IPS DF 6.9 (cell line): ENCODE measurements around the gene CHMP4A.
A peak's percentile ranks its signal among the peaks of the same experiment; 100 is the strongest.

Experiments
- DNase-seq: peaks from one replicate; pipeline ENCODE4 v3.0.0-alpha.2; 2013; ENCODE audit warnings: low read depth, low spot score
- H3K27ac ChIP-seq: one replicate; pipeline ENCODE4 v1.5.1; 2013; ENCODE audit warnings: low read length, control low read depth
- H3K27me3 ChIP-seq: 2 replicates; pipeline ENCODE4 v1.6.1; 2013; ENCODE audit warnings: mild to moderate bottlenecking, low read length; ENCODE audit not compliant: control insufficient read depth, insufficient read depth
- H3K36me3 ChIP-seq: 2 replicates; pipeline ENCODE4 v1.6.1; 2013; ENCODE audit warnings: low read length; ENCODE audit not compliant: control insufficient read depth, insufficient read depth
- H3K4me1 ChIP-seq: 2 replicates; pipeline ENCODE4 v1.6.1; 2013; ENCODE audit warnings: low read length; ENCODE audit not compliant: control insufficient read depth, insufficient read depth
- H3K4me3 ChIP-seq: 2 replicates; pipeline ENCODE4 v1.5.1; 2013; ENCODE audit warnings: mild to moderate bottlenecking, low read length
- H3K9me3 ChIP-seq: 2 replicates; pipeline ENCODE4 v1.6.1; 2013; ENCODE audit warnings: low read length, inconsistent platforms; ENCODE audit not compliant: control insufficient read depth, insufficient read depth
- WGBS: extraction: QIAGEN DNeasy Blood & Tissue Kit; methylation state at CpG from one replicate; pipeline ENCODE4 v1.1.7; 2013; ENCODE audit warnings: mixed read lengths, missing lambda C conversion rate; ENCODE audit not compliant: insufficient read length, insufficient coverage; 5-methylcytosine and 5-hydroxymethylcytosine counted together

The CHMP4A gene

GRCh38 chr14:24212924-24213865, at the start of gene CHMP4A:
Gene CHMP4A, minus strand, starts transcription at chr14:24213488. Its CDS starts 49 bp downstream, at chr14:24213439.
- peaks cover 2% of the 10 kb centered on the region; the same call in 1 of the 2 replicates for H3K4me1 ChIP-seq
- H3K36me3 ChIP-seq, result peaks cover 8% of the 10 kb centered on the region
- WGBS, result no CpG with 5 or more reads among the region's 53 CpGs
- H3K27me3 ChIP-seq, result no peaks in the 10 kb centered on the region
- H3K4me3 ChIP-seq, result peak within 1 kb of the TSS; percentile 66
- no peaks in the 10 kb centered on the region for H3K9me3 ChIP-seq
- no peak within 1 kb of the TSS for H3K27ac ChIP-seq
- peak; percentile 95 for DNase-seq

GRCh38 chr14:24261969-24262327, 48.7 kb upstream of the CHMP4A start:
- WGBS, result no CpG with 5 or more reads among the region's 19 CpGs
- Histone ChIP-seq H3K4me3 (no peak overlapping the region), H3K36me3 (peaks cover 4% of the 10 kb centered on the region; the same call in 1 of the 2 replicates), H3K4me1 (no peaks in the 10 kb centered on the region), H3K9me3 (no peaks in the 10 kb centered on the region), H3K27me3 (no peaks in the 10 kb centered on the region), H3K27ac (no peak overlapping the region)
- DNase-seq, result no peak

- DNase-seq, result no peak
- no peaks in the 10 kb centered on the region for H3K9me3 ChIP-seq
- no peak overlapping the region for H3K4me3 ChIP-seq
- H3K27ac ChIP-seq, result no peak overlapping the region
- no peaks in the 10 kb centered on the region for H3K27me3 ChIP-seq
- H3K36me3 ChIP-seq, result peaks cover 1% of the 10 kb centered on the region; the same call in 1 of the 2 replicates
- no peaks in the 10 kb centered on the region for H3K4me1 ChIP-seq
- WGBS, result no CpG with 5 or more reads among the region's 20 CpGs
Measured at GRCh38 chr14:24261256-24261968, 48.1 kb upstream of the CHMP4A start.

DNA sequence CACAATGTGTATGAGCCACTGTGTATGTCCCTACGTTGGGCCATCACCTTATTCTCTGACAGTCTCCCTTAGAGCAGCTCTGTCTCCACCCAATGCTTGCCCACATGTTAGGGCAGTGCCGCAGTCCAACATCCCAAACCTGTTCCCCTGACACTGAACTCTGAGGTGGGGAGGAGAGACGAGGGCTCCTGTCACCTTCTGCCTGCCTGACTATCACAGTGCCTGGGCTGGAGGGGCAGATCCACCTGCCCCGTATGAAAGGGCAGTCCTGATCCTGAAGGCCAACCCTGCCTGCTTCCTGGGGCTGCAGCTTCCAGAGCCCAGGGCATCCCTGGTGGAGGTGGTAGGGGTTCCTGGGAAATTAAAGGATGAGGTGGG, 47.5 kb upstream of the CHMP4A start:
- no peak overlapping the region for H3K4me3 ChIP-seq
- WGBS, result no CpG with 5 or more reads among the region's 4 CpGs
- H3K36me3 ChIP-seq, result no peaks in the 10 kb centered on the region
- no peaks in the 10 kb centered on the region for H3K9me3 ChIP-seq
- H3K27ac ChIP-seq, result no peak overlapping the region
- H3K27me3 ChIP-seq, result no peaks in the 10 kb centered on the region
- no peak for DNase-seq
- no peaks in the 10 kb centered on the region for H3K4me1 ChIP-seq

DNA sequence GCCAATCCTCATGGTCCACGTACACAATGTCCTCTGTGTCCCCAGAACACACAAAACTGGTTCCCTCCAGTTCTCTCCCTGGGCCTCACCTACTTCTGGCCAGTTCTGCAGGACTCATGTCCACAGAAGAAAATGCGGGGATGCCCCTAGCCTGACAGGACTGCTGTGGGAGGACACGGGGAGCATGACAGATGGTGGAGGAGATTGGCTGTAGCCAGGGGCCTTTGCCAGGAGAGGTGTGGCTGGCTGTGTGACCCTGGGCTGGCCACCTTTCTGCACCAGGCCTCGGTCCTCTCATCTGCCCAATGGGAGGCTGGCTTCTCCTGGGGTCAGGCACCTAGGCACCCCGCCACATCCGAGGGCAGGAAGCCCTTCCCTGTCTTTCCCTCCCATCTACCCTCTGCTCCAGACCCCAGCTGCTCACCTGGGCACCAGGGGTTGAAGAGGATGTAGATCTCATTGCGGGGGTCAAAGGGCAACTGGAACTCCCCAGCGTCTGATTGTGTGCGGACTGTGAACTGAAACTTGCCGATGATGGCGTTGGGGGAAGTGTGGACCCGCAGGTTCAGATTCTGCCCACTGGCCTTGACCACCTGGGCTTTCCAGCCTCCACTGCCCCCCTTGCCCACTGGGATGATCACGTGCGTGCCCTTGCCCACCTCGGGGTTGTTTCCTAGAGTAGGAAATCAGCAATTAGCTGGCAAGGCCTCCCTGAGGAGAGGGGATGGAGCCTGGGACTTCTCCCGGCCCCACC, 46.9 kb upstream of the CHMP4A start:
- Histone ChIP-seq H3K4me1 (no peaks in the 10 kb centered on the region), H3K9me3 (no peaks in the 10 kb centered on the region), H3K36me3 (no peaks in the 10 kb centered on the region), H3K4me3 (no peak overlapping the region), H3K27me3 (no peaks in the 10 kb centered on the region), H3K27ac (no peak overlapping the region)
- no CpG with 5 or more reads among the region's 16 CpGs for WGBS
- DNase-seq, result no peak

- H3K4me3 ChIP-seq, result no peak overlapping the region
- WGBS, result no CpG with 5 or more reads among the region's 16 CpGs
- no peaks in the 10 kb centered on the region for H3K4me1 ChIP-seq
Measured at GRCh38 chr14:24259282-24260025, 46.2 kb upstream of the CHMP4A start.

DNA sequence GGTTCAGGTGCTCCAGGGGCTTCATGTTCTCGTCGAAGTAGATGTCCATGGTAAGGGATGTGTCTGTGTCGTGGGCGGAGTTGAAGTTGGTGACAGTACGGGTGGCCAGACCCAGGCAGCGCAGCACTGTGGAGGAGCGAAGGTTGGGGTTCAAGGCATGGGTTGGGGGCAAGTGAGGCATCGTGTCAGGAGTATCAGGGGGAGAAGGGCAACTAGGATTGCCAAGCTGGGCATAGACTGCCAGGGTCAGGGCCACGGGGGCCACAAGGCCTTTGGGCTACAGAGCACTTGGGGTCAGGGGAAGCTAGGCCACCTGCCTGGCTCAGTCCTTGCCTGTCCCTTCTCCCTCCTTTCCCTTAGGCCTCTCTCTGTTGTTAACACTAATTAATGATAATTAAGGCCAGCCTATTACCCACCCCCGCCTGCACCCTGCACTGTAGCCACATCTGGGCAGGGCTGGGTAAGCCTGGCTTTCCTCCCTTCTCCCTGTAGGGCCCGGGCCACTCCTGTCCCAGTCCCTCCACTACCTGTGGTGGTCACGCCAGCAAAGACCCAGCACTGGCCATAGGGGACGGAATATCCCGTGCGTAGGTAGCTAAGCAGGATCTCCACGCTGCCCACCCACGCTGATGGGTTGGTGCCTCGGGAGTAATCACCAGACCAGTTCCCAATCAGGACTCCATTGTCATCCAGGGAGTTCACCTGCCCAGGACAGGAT, 45.4 kb upstream of the CHMP4A start:
- WGBS, result no CpG with 5 or more reads among the region's 18 CpGs
- no peak overlapping the region for H3K4me3 ChIP-seq
- DNase-seq, result no peak
- H3K36me3 ChIP-seq, result no peaks in the 10 kb centered on the region
- H3K4me1 ChIP-seq, result no peaks in the 10 kb centered on the region
- no peak overlapping the region for H3K27ac ChIP-seq
- no peaks in the 10 kb centered on the region for H3K27me3 ChIP-seq
- no peaks in the 10 kb centered on the region for H3K9me3 ChIP-seq

More at GRCh38 chr14:24259282-24260025, 46.2 kb upstream of the CHMP4A start:
- no peak for DNase-seq
- Histone ChIP-seq H3K27me3 (no peaks in the 10 kb centered on the region), H3K27ac (no peak overlapping the region), H3K36me3 (no peaks in the 10 kb centered on the region), H3K9me3 (no peaks in the 10 kb centered on the region)

DNA sequence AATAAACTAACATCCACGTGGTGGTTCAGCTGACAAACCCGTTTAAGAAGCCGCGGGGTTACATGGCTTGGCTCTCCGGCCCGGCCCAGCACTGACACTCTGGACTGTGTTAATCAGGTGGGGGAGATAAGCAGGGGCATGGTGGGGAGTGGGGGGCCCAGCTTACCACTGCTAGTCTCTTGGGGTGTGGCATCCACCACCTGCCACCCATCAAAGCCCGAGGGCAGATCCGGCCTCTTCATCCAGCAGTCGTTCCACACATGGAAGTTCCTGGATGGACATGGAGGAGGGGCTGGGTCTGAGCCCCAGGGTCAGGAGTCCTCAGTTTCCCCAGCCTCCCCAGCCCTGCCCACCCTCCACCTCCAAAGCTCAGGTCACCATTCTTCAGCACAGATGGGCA, 44.8 kb upstream of the CHMP4A start:
- WGBS, result no CpG with 5 or more reads among the region's 9 CpGs
- no peaks in the 10 kb centered on the region for H3K36me3 ChIP-seq
- H3K4me3 ChIP-seq, result no peak overlapping the region
- no peak overlapping the region for H3K27ac ChIP-seq
- no peaks in the 10 kb centered on the region for H3K27me3 ChIP-seq
- H3K4me1 ChIP-seq, result no peaks in the 10 kb centered on the region
- DNase-seq, result no peak
- no peaks in the 10 kb centered on the region for H3K9me3 ChIP-seq

DNA sequence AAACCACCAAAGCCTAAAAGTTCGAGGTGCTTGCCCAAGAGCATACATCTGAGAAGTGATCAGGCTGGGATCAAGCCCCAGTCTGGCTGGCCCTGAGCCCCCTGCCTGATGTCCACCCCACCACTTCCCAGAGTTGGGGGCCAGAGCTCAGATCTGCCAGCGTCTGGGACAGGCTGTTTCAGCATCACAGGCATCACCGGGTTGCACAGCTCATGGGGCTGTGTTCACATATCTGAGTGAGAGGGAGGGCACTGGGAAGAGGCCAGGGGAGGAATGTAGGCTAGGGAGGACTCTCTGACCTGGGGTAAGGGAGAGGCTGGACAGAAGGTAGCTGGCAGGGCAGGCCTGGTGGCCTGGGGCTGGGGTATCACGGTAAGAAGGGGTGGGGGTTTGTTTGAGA, 43.7 kb upstream of the CHMP4A start:
- Histone ChIP-seq H3K4me1 (no peaks in the 10 kb centered on the region), H3K36me3 (no peaks in the 10 kb centered on the region), H3K9me3 (no peaks in the 10 kb centered on the region), H3K27me3 (no peaks in the 10 kb centered on the region), H3K27ac (no peak overlapping the region), H3K4me3 (no peak overlapping the region)
- no peak for DNase-seq
- no CpG with 5 or more reads among the region's 4 CpGs for WGBS
